ENCODE measurements around the gene CNTNAP4.

CNTNAP4 gene

GRCh38 chr16:76539609-76540008 is 262.4 kb downstream of the CNTNAP4 start:
- DNase-seq (ENCODE audit: low read depth) = no peak
- H3K4me3 ChIP-seq (ENCODE audit: low read length) = no peak overlapping the region
- no peak for TF ChIP-seq CTCF (IDR thresholded peaks at IDR 0.05; ENCODE audit: insufficient read depth, low read depth, low read length, missing control alignments)

DNA sequence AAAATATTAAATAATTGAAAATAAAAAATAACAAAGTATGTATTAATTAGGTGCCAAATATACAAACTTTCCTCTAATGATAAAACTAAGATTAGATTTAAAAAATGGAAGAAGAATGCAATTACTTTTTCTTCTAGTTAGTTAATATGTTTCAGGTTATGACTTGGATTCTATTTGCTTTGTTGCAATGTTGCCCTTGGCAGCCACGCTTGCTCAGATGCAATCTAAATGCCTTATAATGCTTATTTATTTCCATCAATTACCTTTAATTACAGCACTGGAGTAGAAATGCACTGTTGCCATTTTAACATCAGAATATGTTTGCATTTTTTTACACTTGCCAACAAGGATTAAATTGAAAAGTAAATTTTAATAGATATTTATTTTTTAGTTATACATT is 263.9 kb downstream of the CNTNAP4 start:
- DNase-seq (ENCODE audit: low read depth) = no peak
- H3K4me3 ChIP-seq (ENCODE audit: low read length) = no peak overlapping the region
- no peak for TF ChIP-seq CTCF (IDR thresholded peaks at IDR 0.05; ENCODE audit: insufficient read depth, low read depth, low read length, missing control alignments)

DNA sequence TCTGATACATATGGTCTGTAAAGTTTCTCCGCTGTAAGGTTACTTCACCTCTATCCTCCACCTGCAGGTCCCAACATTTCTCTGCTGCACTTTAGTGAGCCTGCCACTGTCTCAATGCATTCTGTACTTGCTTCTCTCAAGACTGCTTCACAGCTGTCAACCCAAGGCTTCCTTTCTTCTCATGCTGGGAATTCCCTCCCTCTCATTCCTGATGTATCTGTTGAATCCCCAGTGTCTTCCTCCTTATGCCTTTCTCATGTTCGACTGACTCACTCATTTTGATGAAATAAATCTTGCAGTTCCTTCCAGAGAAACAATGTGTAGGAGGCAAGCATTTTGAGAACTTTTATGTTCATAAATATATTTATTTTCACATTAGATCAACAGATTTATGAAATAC is 288.3 kb downstream of the CNTNAP4 start:
- DNase-seq (ENCODE audit: low read depth) = no peak
- no peak for TF ChIP-seq CTCF (IDR thresholded peaks at IDR 0.05; ENCODE audit: insufficient read depth, low read depth, low read length, missing control alignments)
- no peak overlapping the region for H3K4me3 ChIP-seq (ENCODE audit: low read length)

DNA sequence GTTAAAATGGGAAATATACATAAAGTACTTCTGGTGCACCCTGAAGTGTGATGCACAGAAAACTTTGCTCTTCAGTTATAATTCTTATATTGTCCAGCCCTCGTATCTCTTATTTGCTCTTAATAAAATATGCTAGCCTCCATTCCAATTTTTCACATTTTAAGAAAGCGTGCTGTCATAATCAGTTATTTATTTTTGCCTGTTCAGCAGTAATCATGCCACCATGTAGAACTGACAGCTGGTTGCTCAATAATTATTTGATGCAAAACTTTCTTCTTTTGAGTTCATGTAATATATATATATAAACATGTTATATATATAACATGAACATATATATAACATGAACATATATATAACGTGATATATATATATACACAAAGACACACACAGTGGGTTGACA is 294.6 kb downstream of the CNTNAP4 start:
- TF ChIP-seq CTCF (IDR thresholded peaks at IDR 0.05; ENCODE audit: insufficient read depth, low read depth, low read length, missing control alignments) = no peak
- no peak overlapping the region for H3K4me3 ChIP-seq (ENCODE audit: low read length)
- DNase-seq (ENCODE audit: low read depth) = no peak

DNA sequence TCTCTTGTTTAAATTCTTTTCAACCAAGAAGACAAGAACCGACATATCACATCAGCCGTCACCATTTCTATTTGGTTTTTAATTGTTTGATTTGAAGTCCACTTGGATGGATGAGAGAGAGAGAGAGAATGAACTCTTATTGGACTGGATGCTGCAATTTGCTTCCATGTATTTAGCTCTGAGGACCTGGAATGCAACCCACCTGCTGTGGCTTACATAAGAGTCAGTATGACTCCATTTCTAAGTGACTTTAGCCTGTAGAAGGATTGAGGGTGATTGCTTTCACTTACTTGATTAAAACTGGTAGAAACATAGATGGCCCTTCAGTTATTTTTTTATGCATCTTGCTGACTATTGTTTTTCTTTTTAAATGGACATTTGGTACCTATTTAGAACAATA is 296.1 kb downstream of the CNTNAP4 start:
- H3K4me3 ChIP-seq (ENCODE audit: low read length) = no peak overlapping the region
- DNase-seq (ENCODE audit: low read depth) = no peak
- no peak for TF ChIP-seq CTCF (IDR thresholded peaks at IDR 0.05; ENCODE audit: insufficient read depth, low read depth, low read length, missing control alignments)

DNA sequence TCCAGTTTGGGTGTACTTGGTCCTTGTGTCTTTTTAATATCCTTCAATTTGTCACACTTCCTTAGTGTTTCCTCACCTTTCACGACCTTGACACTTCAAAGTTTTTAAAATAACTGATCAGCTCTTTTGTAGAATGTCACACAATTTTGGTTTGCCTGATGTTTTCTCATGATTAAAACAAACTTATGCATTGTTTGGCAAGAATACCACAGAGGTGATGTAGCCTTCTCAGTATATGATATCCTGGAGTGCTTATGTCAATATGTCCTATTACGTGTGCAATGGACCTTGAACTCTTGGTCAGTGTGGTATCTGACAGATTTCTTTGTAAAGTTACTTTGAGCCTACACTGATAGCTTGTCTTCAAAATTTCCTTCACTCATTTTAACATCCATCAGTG is 297.4 kb downstream of the CNTNAP4 start:
- no peak for DNase-seq (ENCODE audit: low read depth)
- no peak overlapping the region for H3K4me3 ChIP-seq (ENCODE audit: low read length)
- no peak for TF ChIP-seq CTCF (IDR thresholded peaks at IDR 0.05; ENCODE audit: insufficient read depth, low read depth, low read length, missing control alignments)

DNA sequence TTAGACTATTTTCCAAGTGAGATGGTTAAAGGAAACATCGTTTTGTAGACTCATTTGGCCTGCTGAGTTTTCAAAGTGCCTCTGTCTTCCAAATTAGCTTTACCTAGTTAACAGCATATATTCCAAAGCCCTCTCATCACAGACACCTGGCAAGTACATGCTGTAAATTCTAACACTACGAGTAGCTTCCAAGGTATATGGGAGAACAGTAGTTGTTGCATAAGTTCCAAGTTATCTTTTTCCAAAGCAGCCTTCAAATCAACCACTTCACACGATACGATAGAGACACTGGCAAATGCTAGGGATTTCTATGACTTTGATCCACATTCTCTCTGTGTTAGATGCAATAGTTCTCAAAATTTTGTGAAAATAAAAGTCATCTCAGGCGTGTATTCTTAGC is 299.3 kb downstream of the CNTNAP4 start:
- no peak for TF ChIP-seq CTCF (IDR thresholded peaks at IDR 0.05; ENCODE audit: insufficient read depth, low read depth, low read length, missing control alignments)
- no peak for DNase-seq (ENCODE audit: low read depth)
- no peak overlapping the region for H3K4me3 ChIP-seq (ENCODE audit: low read length)

All from epithelial cell of esophagus (primary cell).